Hepatocyte (in vitro differentiated cells): ENCODE data around the gene MYEF2.

ENCODE experiments used
- EZH2 ChIP-seq: fragments of 200-600 bp; sonication (generic); IDR thresholded peaks from 2 replicates; pipeline ENCODE4 v1.6.1; 2016; ENCODE audit warnings: antibody characterized with exemption, mild to moderate bottlenecking, borderline replicate concordance
- TF ChIP-seq, protein P1 (sequence below): fragments of 200-600 bp; sonication (generic); IDR thresholded peaks from 2 replicates; pipeline ENCODE4 v1.5.1; 2016; ENCODE audit warnings: antibody characterized with exemption, mild to moderate bottlenecking; ENCODE audit not compliant: poor library complexity

DNA sequence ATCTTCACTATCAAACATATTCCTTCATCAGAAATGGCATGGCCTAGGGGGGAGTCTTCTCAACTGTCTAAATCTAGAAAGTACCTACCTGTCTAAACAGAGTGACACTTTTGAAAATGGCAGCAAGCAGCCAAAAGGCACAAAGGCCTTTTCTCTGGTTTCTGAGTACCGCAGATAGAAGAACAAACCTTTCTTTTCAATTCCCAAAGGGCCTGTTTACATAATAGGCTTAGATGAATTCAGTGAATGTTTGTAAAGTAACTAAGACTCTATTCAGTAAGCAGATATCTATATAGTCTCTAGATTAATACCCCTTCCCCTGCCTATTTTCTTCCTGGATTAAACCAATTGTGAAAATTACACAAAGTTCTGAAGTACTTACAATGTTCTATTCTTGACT, 7.1 kb downstream of the MYEF2 start:
- TF ChIP-seq, protein P1, sequence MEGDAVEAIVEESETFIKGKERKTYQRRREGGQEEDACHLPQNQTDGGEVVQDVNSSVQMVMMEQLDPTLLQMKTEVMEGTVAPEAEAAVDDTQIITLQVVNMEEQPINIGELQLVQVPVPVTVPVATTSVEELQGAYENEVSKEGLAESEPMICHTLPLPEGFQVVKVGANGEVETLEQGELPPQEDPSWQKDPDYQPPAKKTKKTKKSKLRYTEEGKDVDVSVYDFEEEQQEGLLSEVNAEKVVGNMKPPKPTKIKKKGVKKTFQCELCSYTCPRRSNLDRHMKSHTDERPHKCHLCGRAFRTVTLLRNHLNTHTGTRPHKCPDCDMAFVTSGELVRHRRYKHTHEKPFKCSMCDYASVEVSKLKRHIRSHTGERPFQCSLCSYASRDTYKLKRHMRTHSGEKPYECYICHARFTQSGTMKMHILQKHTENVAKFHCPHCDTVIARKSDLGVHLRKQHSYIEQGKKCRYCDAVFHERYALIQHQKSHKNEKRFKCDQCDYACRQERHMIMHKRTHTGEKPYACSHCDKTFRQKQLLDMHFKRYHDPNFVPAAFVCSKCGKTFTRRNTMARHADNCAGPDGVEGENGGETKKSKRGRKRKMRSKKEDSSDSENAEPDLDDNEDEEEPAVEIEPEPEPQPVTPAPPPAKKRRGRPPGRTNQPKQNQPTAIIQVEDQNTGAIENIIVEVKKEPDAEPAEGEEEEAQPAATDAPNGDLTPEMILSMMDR: no peak
- no peak for TF ChIP-seq EZH2
